Loucy (cell line): ENCODE results near the gene NRXN3.

ENCODE experiments used
- H2AFZ ChIP-seq: fragments of 200-600 bp; sonication (generic); 2 replicates; pipeline ENCODE4 v1.6.0; 2016; ENCODE audit warnings: antibody characterized with exemption, mild to moderate bottlenecking, low read length, moderate library complexity
- H3F3A ChIP-seq: fragments of 200-600 bp; 2 replicates; pipeline ENCODE4 v1.6.0; 2016; ENCODE audit warnings: antibody characterized with exemption, low read depth, mild to moderate bottlenecking
- H3K27me3 ChIP-seq: fragments of 200-600 bp; sonication (generic); 2 replicates; pipeline ENCODE4 v1.6.1; 2014; ENCODE audit warnings: low read length, mild to moderate bottlenecking; ENCODE audit not compliant: insufficient read depth, poor library complexity, severe bottlenecking
- H3K36me3 ChIP-seq: fragments of 200-600 bp; sonication (generic); 2 replicates; pipeline ENCODE4 v1.6.1; 2016; ENCODE audit warnings: low read length; ENCODE audit not compliant: insufficient read depth
- H3K4me1 ChIP-seq: fragments of 200-600 bp; sonication (generic); 2 replicates; pipeline ENCODE4 v1.5.1; 2014; ENCODE audit warnings: low read length, mild to moderate bottlenecking; ENCODE audit not compliant: insufficient read depth, poor library complexity, severe bottlenecking
- H3K4me2 ChIP-seq: fragments of 200-600 bp; sonication (generic); 2 replicates; pipeline ENCODE4 v1.6.0; 2014; ENCODE audit warnings: antibody characterized with exemption, low read length, low read depth, mild to moderate bottlenecking; ENCODE audit not compliant: poor library complexity, severe bottlenecking
- H3K4me3 ChIP-seq: fragments of 200-600 bp; sonication (generic); 2 replicates; pipeline ENCODE4 v1.5.1; 2014; ENCODE audit warnings: low read length, mild to moderate bottlenecking, mixed read lengths; ENCODE audit not compliant: poor library complexity, severe bottlenecking
- H3K79me2 ChIP-seq: fragments of 200-600 bp; sonication (generic); 2 replicates; pipeline ENCODE4 v1.6.1; 2014; ENCODE audit warnings: low read length; ENCODE audit not compliant: insufficient read depth
- H3K9ac ChIP-seq: fragments of 200-600 bp; sonication (generic); 2 replicates; pipeline ENCODE4 v1.6.0; 2014; ENCODE audit warnings: mild to moderate bottlenecking, low read depth, low read length, moderate library complexity; ENCODE audit not compliant: poor library complexity, severe bottlenecking
- H3K9me2 ChIP-seq: fragments of 200-600 bp; sonication (generic); replicated peaks from 2 replicates; pipeline ENCODE4 v1.6.1; 2016; ENCODE audit warnings: low read depth, low read length, mixed read lengths
- H3K9me3 ChIP-seq: fragments of 200-600 bp; sonication (generic); 2 replicates; pipeline ENCODE4 v1.6.1; 2014; ENCODE audit warnings: mild to moderate bottlenecking, antibody characterized with exemption, low read length, low read depth; ENCODE audit not compliant: insufficient read depth
- H4K20me1 ChIP-seq: fragments of 200-600 bp; sonication (generic); 2 replicates; pipeline ENCODE4 v1.6.0; 2014; ENCODE audit warnings: antibody characterized with exemption, low read length, mild to moderate bottlenecking; ENCODE audit not compliant: insufficient read depth, poor library complexity, severe bottlenecking
- EZH2phosphoT487 ChIP-seq: fragments of 200-600 bp; IDR thresholded peaks from 2 replicates; pipeline ENCODE4 v1.6.1; 2018; ENCODE audit warnings: antibody characterized with exemption, mild to moderate bottlenecking, moderate library complexity, borderline replicate concordance
- TF ChIP-seq, protein P1 (sequence below): fragments of 200-600 bp; sonication (generic); conservative IDR thresholded peaks from 2 replicates; pipeline ENCODE4 v1.5.1; 2014; ENCODE audit warnings: mild to moderate bottlenecking, antibody characterized with exemption, low read length

NRXN3 gene

DNA sequence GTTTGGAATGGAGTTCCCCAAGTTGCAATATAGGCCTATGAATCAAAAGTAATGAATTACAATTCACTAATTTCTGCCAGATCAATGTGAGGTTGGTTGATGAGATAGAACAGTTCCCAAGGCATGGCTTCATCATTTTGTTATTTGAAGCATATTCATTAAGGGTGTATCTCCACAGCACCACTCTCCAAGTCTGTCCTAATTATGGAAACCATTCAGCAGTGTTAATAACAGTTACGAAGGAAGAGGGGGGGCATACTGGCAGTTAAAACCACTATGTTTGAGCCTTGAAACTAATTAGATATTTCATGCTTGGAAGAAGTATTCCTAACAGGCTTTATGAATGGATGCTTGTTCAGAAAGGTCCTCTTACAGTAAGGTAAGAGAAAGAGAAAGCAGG lies 1520.8 kb downstream of the NRXN3 start:
- H3K9ac ChIP-seq, result no peak overlapping the region
- no peaks in the 10 kb centered on the region for H3K79me2 ChIP-seq
- H4K20me1 ChIP-seq, result no peaks in the 10 kb centered on the region
- no peak for TF ChIP-seq EZH2phosphoT487
- TF ChIP-seq, protein P1, sequence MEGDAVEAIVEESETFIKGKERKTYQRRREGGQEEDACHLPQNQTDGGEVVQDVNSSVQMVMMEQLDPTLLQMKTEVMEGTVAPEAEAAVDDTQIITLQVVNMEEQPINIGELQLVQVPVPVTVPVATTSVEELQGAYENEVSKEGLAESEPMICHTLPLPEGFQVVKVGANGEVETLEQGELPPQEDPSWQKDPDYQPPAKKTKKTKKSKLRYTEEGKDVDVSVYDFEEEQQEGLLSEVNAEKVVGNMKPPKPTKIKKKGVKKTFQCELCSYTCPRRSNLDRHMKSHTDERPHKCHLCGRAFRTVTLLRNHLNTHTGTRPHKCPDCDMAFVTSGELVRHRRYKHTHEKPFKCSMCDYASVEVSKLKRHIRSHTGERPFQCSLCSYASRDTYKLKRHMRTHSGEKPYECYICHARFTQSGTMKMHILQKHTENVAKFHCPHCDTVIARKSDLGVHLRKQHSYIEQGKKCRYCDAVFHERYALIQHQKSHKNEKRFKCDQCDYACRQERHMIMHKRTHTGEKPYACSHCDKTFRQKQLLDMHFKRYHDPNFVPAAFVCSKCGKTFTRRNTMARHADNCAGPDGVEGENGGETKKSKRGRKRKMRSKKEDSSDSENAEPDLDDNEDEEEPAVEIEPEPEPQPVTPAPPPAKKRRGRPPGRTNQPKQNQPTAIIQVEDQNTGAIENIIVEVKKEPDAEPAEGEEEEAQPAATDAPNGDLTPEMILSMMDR, result no peak
- H3K4me2 ChIP-seq, result no peak overlapping the region
- no peaks in the 10 kb centered on the region for H3K9me2 ChIP-seq
- H3K9me3 ChIP-seq, result no peaks in the 10 kb centered on the region
- H3K27me3 ChIP-seq, result no peaks in the 10 kb centered on the region
- H2AFZ ChIP-seq, result no peak overlapping the region
- H3K4me3 ChIP-seq, result no peak overlapping the region
- no peaks in the 10 kb centered on the region for H3K36me3 ChIP-seq
- no peaks in the 10 kb centered on the region for H3F3A ChIP-seq
- H3K4me1 ChIP-seq, result no peaks in the 10 kb centered on the region

DNA sequence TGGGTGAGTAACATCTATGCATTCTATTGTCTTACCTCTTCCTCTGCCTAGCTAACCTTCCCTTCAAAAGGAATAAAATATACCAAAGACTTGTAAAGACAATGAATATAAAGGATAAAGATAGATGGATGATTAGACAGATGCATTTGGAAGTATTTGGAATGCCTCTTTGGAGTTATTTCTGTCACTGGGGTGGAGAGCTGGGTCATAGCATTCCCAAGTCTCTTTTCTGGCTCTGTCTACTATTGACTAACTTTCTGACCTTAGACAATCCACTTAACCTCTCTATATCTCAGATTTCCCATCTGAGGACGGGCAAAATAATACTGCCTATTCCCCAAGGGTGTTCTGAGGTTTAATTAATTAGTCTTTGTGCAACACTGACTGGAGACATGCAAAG lies 1523.8 kb downstream of the NRXN3 start:
- H3F3A ChIP-seq, result no peaks in the 10 kb centered on the region
- no peaks in the 10 kb centered on the region for H3K36me3 ChIP-seq
- no peak overlapping the region for H3K9ac ChIP-seq
- no peak overlapping the region for H2AFZ ChIP-seq
- H3K4me1 ChIP-seq, result no peaks in the 10 kb centered on the region
- no peaks in the 10 kb centered on the region for H3K9me2 ChIP-seq
- no peaks in the 10 kb centered on the region for H3K27me3 ChIP-seq
- H3K9me3 ChIP-seq, result no peaks in the 10 kb centered on the region
- no peak overlapping the region for H3K4me2 ChIP-seq
- no peak overlapping the region for H3K4me3 ChIP-seq
- no peak for TF ChIP-seq EZH2phosphoT487
- TF ChIP-seq, protein P1, result no peak
- H3K79me2 ChIP-seq, result no peaks in the 10 kb centered on the region
- H4K20me1 ChIP-seq, result no peaks in the 10 kb centered on the region

DNA sequence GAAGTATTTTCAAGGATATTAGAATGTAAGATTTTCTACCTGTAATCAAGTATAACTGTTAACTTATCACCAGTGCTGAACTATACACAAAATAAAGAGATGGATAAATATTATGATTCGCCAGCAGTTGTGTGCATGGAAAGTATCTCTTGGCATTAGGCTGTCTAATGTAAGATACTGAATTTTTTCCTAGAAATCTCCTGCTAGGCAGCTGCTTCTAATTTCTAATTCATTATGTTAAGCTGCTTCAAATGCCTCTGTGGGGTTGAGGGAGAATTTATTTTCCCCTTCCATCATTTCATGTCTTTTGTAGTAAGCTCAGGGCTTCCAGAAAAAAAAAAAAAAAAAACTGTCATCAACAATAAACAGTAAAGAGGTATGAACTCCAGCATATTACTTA lies 1525.1 kb downstream of the NRXN3 start:
- H3K4me2 ChIP-seq, result no peak overlapping the region
- no peak for TF ChIP-seq EZH2phosphoT487
- TF ChIP-seq, protein P1, result no peak
- H3K4me3 ChIP-seq, result no peak overlapping the region
- H4K20me1 ChIP-seq, result no peaks in the 10 kb centered on the region
- no peak overlapping the region for H3K9ac ChIP-seq
- H3K27me3 ChIP-seq, result no peaks in the 10 kb centered on the region
- no peaks in the 10 kb centered on the region for H3K36me3 ChIP-seq
- no peak overlapping the region for H2AFZ ChIP-seq
- no peaks in the 10 kb centered on the region for H3K9me2 ChIP-seq
- no peaks in the 10 kb centered on the region for H3F3A ChIP-seq
- H3K4me1 ChIP-seq, result no peaks in the 10 kb centered on the region
- no peaks in the 10 kb centered on the region for H3K79me2 ChIP-seq
- H3K9me3 ChIP-seq, result no peaks in the 10 kb centered on the region
